HG02970 (cell line): ENCODE data around the gene LRP1B.
A peak's percentile ranks its signal among the peaks of the same experiment; 100 is the strongest.

Experiments
- ATAC-seq: cut with Tn5 transposase; IDR thresholded peaks from one replicate; pipeline ENCODE4 v1.9.1; 2021; ENCODE audit warnings: mild to moderate bottlenecking, moderate library complexity, moderate number of reproducible peaks; ENCODE audit not compliant: unreplicated experiment, low FRiP score

LRP1B gene

DNA sequence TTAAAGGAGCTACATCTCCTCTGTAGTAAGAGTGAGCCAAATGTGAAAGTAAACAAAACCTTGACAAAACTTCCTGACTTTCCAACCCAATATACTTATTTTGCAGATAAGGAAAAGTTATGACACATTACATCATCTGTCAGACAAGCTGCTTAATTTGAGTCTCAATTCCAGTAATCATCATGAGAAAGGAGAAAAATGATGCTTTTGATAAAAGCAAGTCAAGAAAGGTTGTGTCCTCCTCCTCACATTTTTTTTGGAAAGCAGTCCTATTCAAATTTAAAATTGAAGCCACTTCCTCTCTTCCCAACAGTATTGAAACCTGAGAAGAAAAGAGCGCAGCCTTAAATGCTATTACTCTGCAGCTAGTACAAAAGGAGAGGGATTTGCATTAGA lies 519.6 kb downstream of the LRP1B start:
- no peak for ATAC-seq

DNA sequence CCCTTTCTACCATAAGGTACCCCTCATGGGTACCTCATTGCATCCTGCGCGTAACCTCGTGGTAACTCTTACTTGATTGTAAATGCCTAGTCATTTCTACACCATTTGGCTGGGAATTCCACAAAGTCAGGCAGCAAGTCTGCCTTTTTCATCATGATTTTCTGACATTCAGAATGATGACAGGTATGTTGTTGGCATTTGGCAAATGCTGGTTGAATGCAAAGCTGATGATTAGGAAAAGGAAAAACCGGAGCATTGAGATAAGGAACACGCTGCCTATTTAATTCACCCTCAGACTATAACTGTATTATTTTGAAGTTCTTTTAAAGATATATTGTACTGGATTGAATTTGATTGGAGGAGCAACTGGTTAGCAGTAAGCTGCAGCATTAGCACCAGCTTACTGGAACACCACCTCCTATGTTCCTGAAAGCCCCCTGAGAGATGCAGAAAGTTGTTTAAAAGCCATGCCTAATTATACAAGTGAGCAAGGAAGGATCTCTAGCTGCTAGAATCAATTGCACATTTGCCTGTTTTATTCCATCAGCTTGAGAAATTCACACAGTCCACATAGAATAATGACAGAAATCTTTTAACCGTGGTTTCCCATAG lies 520.1 kb downstream of the LRP1B start:
- ATAC-seq: no peak

DNA sequence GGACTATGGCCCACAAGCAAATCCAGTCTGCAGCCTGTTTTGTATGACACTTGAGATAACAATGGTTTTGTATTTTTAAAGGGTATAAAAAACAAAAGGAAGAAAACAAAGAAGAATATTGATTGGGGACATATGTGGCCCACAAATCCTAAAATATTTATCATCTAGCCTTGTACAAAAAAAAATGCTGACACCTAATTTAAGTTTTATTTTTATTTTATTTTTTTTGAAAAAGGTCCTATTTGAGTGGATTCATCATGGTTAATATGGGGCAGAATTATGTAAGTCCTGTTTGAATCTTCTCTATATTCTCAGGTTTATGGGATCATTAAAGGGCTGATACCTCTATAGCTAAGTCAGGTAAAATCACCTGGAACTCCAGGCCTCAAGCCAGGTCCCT lies 525.7 kb downstream of the LRP1B start:
- no peak for ATAC-seq

DNA sequence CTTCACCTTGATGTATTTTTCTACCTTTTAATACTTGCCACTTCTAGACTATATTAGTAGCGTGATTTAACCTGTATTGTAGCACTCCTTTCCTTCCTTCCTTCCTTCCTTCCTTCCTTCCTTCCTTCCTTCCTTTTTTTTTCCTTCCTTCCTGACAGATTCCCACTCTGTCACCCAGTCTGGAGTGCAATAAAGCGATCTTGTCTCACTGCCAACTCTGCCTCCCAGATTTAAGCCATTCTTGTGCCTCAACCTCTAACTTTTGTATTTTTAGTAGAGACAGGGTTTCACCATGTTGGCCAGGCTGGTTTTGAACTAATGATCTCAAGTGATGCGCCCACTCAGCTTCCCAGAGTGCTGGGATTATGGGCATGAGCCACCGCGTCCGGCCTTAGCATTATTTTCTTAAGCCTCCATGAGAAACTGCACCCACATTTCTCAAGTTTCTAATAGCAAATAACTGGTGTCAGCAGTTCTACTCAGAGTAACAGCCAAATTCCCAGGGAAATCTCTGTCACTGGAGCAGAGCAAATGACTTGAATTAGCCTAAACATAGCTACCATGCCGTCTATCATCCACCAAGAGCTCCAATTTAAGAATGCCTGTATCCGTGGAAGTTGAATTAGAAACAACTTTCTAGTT lies 529.2 kb downstream of the LRP1B start:
- no peak for ATAC-seq

DNA sequence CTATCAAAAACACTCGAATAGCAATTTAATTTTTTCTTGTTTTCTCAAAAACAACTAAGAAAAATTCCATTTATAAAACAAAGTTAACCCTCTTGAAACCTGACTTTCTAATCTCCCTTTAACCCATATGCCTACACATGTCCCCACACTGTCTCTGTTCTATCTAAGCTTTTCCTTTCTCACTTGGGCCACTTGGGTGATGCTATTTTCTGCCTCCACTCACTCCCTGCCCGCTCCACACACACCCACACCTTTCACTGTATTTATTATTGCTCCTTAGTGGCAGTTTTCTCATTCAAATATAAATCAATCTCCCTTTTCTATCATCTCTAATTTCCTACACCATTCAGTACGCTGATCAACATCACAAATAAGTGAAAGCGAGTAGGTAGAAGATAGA lies 531.1 kb downstream of the LRP1B start:
- no peak for ATAC-seq

DNA sequence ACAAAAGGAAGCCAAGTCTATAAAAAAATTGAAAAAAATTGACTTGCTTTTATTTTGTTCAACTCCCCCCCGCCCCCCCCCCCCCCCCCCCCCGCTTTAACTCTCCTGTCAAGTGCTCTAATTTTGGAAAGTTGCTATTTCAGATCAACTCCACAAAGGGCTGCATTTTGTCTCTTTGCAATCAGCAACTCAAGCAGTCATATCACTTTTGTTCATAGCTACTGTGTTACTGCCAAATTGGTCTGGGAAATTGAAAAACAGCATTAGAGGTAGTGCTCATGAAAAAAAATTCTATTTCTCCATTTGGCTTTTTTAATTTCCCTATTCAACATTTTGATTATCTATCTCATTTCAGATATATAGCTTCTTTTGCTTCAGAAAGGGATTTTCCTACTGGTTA lies 531.8 kb downstream of the LRP1B start:
- no peak for ATAC-seq

DNA sequence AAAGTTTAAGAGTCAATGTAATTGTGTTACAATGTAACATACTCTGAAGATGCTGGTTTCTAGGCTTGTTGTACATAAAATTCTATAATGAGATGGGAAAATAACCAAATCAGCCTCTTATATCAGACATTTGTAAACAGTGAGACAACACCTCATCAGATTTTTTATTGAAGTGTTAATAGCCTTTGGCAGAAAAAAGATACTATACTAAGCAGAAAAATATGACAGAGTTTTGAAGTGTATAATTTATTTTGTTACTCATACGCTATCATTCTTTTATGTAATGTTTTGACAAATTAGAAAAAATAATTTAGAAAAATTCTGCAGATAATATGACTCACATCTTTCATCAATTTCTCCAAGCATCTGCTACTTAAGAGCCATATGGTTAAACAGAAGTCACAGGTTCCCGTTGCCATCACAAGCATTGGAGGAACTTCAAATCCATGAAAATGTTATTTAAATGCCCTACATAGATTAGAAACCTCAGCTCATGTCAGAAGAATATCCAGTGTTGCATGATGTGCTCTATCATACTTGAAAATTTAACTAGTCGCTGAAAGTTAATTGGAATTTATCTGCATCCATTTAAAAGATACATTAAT lies 535.4 kb downstream of the LRP1B start:
- ATAC-seq: no peak

DNA sequence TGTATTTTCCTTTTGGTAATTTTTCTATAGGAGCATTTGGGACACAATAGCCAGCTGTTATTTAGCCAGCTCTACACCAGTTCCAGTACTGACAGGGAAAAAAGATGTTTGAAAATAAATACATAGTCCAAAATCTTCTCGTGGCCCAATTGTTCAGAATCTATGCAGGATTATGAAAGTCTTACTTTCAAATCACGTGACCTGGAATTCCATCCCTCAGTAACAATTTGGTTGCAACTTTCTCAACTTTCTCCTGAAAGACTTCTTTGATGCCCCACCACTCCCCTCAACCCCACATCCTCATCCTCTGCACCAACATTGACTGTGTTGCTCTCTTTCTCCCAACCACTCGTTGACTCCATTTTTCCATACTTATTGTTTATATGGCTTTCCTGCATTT lies 539.0 kb downstream of the LRP1B start:
- no peak for ATAC-seq

DNA sequence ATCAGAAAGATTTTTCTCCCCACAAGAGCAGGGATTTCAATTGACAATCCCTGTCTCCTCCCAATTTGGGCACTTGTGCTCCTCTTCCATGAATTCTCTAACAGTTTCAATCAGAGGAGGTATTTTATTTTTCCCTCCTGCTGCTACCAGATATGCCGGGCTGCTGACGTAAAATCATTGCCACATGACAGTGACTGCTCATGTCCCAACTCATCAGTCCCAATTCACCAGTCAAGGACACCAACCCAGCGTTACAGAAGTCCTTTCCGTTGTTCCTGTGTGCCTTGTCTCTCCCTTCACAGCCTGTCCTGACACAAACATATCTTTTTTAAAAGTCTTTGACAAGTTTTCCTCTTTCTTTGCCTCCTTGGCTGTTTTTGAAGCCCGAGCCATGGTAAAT lies 540.2 kb downstream of the LRP1B start:
- ATAC-seq: no peak

DNA sequence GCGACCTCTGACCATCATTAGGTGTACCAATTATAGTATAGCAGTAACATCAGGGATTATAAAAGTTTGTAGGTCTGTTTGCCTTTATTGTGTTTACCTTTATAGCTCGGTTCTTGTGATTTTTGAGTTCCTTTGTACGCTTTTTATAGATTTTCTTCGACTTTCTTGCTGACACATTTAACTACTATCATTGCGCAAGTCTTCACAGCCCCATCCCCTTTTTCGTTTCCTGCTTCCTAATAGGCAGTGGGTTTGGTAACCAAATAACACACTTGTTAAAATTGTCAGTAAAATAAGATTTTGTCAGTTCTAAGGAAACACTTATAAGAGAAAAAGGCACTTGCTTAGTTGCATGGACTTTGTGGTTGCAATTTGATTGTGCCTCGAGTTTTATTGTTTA lies 541.5 kb downstream of the LRP1B start:
- ATAC-seq: no peak

DNA sequence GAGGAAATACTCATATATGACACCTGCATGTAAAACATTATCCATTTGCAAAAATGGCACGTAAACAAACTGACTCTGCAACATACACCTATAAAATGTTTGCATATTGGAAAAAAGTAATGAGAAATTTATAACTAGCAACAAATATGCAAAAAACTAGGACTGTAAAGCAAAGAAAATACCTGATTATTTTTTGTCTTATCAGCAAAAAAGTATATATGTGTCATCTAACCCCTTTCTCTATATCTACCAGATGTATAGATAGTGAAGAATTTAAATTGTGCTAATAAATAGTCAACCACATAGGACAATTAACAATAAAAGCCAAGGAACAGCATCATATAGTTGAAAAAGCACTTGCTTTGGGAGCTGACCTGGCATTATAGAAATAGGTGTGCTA lies 543.8 kb downstream of the LRP1B start:
- ATAC-seq: no peak

DNA sequence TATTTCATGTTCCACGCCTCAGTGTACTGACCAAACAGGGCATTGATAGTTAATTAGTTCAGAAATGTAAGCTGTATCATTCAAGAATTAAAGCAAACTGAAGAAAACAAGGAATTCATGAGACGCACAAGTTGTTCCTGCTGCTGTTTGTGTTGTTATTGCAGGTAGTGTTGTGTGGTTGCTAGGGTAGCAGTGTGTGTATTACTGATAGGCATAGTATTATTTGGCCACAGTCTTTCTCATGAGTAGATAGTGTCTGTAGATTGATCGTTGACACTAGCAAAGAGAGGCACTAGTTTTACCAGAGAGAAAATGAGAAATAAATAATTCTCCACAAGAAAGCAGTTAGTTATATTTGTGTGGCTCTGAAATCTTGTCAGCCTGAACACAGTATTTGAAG lies 548.6 kb downstream of the LRP1B start:
- no peak for ATAC-seq

DNA sequence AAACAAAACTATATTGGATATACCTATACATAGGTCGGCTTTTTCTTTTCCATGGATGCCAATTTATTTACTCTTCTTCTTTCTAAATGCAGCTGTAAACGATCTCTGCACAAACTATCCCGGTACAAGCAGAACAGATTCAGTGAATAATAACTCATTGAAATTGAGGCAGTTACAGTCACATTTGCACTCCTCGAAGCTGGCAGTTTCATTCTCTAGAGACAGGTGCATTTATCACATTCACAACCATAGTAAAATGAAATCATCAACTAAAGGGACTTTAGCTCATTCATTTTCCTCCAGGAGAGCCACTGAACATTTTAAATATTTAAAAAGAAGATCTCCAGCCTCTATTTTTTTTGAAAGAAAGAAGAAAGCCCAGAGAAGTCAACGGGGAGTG lies 551.7 kb downstream of the LRP1B start:
- ATAC-seq: no peak

DNA sequence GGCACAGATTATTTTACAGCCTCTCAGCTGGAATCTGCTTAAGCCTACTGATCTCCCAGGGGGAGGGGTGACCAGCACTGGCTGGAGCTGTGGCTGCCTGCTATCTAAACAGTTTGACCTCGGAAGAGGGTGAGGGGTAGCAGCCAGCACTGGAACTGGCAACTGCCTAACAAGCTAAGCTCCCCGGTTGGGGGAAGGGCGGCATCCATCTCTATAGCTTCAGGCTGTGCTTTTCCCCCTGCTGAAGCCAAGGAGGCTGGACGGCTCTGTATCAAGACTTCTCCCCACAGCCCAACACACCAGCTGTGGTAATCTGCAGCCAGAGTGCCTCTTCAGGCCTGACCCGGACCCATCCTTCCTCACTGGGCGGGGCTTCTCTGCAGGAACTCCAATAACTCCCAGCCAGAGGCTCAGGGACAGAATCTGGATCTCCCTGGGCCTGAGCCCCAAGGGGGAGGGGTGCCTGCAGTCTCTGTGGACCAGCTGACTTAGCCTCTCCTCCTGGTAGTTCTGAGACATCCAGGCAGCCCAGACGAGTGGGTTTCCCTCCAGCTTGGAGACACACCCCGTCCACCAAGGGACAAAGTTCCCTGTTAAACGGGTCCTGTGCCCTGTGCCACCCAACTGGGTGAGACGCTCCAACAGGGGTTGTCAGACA lies 560.2 kb downstream of the LRP1B start:
- ATAC-seq: no peak

DNA sequence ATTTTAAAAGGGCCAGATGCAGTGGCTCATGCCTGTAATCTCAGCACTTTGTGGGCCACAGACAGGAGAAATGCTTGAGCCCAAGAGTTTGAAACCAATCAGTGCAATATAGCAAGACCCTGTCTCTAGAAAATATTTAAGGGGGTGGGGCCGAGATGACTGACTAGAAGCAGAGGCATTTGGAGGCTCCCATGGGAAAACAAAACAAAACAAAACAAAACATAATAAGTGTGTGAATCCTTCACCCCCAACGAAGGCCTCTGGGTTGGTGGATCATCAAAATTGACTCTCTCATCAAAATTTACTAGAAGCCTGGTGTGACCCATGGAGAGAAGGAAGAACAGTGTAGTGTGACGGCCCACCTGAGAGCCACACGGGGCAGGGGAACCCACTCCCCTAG lies 560.9 kb downstream of the LRP1B start:
- no peak for ATAC-seq

DNA sequence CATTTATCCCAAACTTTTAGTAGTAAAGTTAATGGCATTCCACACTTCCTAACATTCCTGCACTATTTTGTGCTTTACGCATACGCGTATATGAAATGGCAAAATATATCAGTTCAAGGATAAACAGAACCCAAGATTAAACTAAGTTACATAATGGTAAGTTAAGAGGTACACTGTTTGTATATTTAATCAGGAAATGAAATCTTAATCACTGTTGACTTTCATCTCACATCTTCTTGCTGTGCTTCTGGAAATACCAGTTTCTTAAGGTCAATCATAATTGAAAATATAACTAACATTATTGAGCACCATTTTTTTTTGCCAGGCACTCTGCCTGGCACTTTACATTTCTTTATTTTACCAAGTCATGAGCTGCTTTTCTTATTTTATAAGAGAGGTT lies 565.2 kb downstream of the LRP1B start:
- no peak for ATAC-seq

DNA sequence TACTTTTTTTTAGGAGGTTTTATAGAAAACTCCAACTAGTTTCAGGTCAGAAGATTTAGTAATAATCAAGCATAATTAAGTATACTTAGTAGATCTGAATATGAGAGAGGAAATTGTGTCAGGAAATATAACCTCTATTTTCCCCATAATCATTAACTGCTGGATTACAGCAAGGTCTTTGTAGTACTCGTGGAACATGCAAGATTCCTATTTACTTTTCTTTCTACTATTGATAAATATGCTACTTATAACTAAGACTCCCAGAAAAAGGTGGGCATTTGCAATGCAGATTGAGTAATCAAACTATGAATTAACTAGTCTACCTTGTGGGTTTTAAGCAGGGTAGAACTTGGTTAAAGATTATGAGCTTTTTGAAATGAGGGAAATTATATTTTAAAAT lies 570.1 kb downstream of the LRP1B start:
- ATAC-seq: no peak

DNA sequence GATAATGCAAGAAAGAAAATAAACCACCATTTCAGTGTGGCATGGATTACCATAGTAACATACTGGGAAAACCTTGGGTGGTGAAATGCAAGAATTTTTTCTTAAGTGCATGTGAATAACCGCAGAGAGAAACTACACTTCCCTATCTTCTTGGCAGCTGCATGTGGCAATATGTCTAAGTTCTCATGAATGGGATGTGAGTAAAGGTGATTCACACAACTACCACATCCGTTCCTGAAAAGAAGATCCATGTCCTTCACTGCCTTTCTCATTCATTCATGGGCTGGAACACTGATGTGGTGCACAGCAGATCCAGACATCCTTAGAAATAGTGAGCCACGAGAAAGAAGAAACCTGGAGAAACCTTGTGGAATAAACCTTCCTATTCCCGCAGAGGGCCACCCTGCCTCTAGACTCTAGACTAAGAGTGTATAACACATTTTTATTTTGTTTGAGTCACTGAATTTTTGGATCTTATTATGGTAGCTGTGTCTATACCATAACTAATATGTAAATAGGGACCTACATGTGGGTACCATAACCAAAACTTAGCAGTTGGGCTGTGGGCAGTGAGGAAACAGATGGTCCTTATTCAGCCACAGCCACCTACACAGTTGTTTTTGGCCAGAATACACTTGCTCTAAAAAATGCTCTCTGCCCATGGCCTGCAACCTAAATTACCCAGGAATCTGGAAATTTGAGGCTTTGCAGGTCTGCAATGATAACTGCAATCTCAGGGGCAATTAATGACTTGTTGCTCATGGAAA lies 573.3 kb downstream of the LRP1B start:
- ATAC-seq: no peak

DNA sequence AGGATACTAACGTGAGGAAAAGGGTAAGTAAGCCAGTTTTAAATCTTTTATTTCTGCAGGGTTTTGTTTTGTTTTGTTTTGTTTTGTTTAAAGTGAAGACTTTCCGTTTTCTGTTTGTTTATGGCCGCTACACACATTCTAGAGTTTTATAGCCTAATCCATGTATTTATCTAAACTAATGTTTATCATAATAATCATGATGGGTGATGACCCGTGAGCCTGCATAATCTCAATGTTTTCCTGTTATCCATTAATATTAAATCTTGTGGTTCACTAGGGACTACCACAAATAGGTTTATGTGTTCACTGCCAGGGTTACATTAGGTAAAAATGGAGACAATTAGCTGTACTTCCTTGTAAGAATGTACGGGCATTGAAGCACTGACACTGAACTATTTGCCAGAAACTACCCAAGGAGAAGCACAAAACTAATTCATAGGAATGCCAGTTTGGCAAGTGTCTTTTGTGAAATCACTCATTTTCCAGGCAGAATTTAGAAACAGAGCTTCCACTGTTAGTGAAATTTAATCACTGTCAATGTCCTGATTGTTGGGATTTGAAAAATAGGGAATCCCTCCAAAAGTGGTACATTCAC lies 574.8 kb downstream of the LRP1B start:
- ATAC-seq: no peak

DNA sequence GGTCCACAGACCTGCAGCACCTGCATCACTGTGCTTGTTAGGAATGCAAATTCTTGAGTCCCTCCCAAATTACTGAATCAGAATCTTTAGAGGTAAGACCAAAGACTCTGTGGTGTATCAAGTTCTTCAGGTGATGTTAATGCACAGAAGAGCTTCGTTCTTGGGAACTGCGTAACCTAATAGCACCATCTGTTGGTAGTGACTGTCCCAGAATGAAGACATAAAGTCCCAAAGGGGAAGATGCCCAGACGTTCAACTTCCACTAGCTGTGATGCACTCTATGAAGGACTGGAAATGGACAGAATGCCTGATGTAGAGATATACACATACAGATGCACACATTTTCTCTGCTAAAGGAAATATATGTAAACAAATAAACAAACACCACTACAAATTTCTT lies 576.0 kb downstream of the LRP1B start:
- ATAC-seq: peak; percentile 76
